BJ (cell line): Measurements from ENCODE around the gene ROM1. TPM values are rescaled to one million over a fixed set of nuclear protein-coding genes. Genes with fewer than 3 reads are reported as not detected.
"Not testable (repeated sequence)": the region's sequence is repeated elsewhere in the genome, so short reads cannot be mapped to it uniquely, and the experiment has no call there.

ENCODE experiments used
- CTCF ChIA-PET: fragments of 350-600 bp; formaldehyde crosslinking; extraction: SDS; loops from one replicate; lab custom pipeline; 2021; ENCODE audit warnings: antibody characterized with exemption, inconsistent platforms; lab: Yijun Ruan, JAX
- POLR2A ChIA-PET: fragments of 300-600 bp; sonication (Branson Sonifier 250); formaldehyde crosslinking; extraction: SDS; loops from one replicate; lab custom pipeline; 2021; ENCODE audit warnings: antibody characterized with exemption; lab: Charles Lee
- DNase-seq: peaks from one replicate; pipeline ENCODE4 v3.0.0-alpha.2; 2011; ENCODE audit warnings: low read depth
- H3K27me3 ChIP-seq: 2 replicates; pipeline ENCODE4 v1.6.0; 2011; ENCODE audit warnings: low read length; ENCODE audit not compliant: control insufficient read depth, insufficient read depth
- H3K36me3 ChIP-seq: 2 replicates; pipeline ENCODE4 v1.5.1; 2011; ENCODE audit warnings: low read length; ENCODE audit not compliant: control insufficient read depth, insufficient read depth
- H3K4me3 ChIP-seq: 2 replicates; pipeline ENCODE4 v1.5.1; 2011; ENCODE audit warnings: low read depth, mild to moderate bottlenecking, control low read depth, low read length
- polyA plus RNA-seq: library from polyadenylated mRNA; depleted of rRNA; stranded (reverse); fragments of >200 nt; gene quantifications from 2 replicates; pipeline ENCODE4 v1.2.3, GENCODE V29; 2011
- TF ChIP-seq, protein P1 (sequence below): IDR thresholded peaks from 2 replicates; pipeline ENCODE4 v1.5.1; 2011; ENCODE audit warnings: low read depth, mild to moderate bottlenecking, control low read depth, inconsistent platforms, low read length, moderate library complexity; ENCODE audit not compliant: insufficient read depth

ROM1 gene
- polyA plus RNA-seq, 1 experiment: 2.2 TPM

DNA sequence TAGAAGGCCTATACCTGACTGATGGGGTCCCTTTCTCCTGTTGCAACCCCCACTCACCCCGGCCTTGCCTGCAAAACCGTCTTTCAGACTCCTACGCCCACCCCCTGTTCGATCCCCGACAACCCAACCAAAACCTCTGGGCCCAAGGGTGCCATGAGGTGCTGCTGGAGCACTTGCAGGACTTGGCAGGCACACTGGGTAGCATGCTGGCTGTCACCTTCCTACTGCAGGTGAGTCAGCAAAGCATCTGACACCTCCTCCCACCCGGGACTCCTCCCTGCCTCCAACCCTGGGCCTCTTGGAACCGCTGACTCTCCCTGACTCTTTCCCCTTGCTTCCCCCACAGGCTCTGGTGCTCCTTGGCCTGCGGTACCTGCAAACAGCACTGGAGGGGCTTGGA is 1.2 kb downstream of the ROM1 start:
- H3K4me3 ChIP-seq: no peak overlapping the region
- TF ChIP-seq, protein P1, sequence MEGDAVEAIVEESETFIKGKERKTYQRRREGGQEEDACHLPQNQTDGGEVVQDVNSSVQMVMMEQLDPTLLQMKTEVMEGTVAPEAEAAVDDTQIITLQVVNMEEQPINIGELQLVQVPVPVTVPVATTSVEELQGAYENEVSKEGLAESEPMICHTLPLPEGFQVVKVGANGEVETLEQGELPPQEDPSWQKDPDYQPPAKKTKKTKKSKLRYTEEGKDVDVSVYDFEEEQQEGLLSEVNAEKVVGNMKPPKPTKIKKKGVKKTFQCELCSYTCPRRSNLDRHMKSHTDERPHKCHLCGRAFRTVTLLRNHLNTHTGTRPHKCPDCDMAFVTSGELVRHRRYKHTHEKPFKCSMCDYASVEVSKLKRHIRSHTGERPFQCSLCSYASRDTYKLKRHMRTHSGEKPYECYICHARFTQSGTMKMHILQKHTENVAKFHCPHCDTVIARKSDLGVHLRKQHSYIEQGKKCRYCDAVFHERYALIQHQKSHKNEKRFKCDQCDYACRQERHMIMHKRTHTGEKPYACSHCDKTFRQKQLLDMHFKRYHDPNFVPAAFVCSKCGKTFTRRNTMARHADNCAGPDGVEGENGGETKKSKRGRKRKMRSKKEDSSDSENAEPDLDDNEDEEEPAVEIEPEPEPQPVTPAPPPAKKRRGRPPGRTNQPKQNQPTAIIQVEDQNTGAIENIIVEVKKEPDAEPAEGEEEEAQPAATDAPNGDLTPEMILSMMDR: no peak
- no peak for DNase-seq
- H3K36me3 ChIP-seq: peaks cover 12% of the 10 kb centered on the region
- CTCF ChIA-PET: no interaction called here
- POLR2A ChIA-PET: no interaction called here
- H3K27me3 ChIP-seq: no peaks in the 10 kb centered on the region

DNA sequence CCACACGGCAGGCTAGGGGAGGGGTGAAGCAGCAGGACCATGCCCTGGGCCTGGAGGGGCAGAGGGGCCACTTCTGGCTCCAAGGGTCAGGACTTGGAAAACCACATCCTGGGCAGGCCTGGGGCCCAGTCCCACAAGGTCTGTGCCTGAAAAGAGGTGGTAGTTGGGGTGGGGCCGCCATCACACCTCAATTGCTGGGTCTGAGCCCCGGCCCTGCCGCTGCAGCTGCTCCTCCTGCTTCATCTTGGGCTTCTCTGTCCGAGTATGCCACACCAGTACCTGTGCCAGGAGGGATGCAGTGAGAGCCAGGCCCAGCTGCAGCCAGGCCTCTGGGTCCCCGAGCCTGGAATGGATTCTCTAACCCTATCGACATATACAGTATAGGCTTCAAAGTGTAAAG is 2.5 kb downstream of the ROM1 start:
- CTCF ChIA-PET: no interaction called here
- DNase-seq: no peak
- Histone ChIP-seq H3K27me3 (no peaks in the 10 kb centered on the region), H3K4me3 (no peak overlapping the region), H3K36me3 (peaks cover 9% of the 10 kb centered on the region)
- TF ChIP-seq, protein P1: no peak
- POLR2A ChIA-PET: no interaction called here

DNA sequence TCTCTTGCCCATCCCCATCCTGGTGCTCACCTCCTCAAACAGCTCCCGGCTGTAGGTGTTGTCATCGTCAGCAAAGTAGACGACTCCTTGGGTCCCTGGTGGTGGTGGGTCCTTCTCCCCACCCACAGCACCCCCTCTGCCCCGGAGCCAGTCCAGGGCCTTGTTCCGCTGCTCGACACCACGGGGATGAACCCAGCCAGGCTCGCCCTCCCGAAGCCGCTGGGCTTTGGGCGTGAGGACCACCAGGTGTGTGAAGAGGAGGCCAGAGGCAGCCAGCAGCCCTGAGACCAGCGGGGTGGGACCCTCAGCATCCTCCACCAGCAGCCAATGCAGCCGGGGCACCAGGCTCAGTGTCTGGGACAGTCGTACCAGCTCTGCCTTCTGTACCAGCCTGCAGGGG is 3.9 kb downstream of the ROM1 start:
- CTCF ChIA-PET: not testable (repeated sequence)
- POLR2A ChIA-PET: interaction anchor here (0.6 kb wide), 1 partner anchor 73 kb away, joined by 4 read pairs; no protein-coding TSS in a partner anchor

DNA sequence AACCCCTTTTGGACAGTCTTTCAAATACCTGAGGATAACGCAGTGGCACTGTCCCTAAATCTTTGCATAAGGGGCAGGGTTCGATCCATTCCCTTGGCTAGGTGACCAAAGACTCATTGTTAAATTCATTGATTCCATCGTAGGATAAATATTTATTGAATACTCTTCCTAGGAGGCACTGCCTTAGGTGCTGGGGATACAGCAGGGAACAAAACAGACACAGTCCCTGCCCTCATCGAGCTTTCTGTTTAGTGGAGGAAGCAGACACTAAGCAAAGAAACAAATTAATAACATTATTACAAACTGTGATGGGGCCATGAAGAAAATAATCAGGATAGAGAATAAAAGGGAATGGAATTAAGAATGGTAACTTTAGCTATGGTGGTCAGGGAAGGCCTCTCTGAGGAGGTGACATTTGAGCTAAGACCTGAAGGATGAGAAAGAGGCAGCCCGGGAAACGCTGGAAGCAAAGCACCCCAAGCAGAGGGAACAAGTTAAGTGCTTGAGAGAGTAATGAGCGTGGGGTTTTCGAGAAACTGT is 8.0 kb downstream of the ROM1 start:
- peak overlapping the region; percentile 54 for H3K4me3 ChIP-seq
- TF ChIP-seq, protein P1: no peak
- H3K27me3 ChIP-seq: no peaks in the 10 kb centered on the region
- CTCF ChIA-PET: interaction anchor here (1.0 to 4.0 kb wide), 6 partner anchors 9 to 227 kb away, joined by 3 to 26 read pairs (median 4); partner anchors contain the start of genes C11orf98, CSKMT, EML3 and ROM1
- H3K36me3 ChIP-seq: peaks cover 14% of the 10 kb centered on the region
- no peak for DNase-seq
- POLR2A ChIA-PET: interaction anchor here (0.6 to 2.2 kb wide), 3 partner anchors 32 to 82 kb away, joined by 4 to 11 read pairs (median 6); partner anchors contain the start of genes C11orf98, CSKMT and INTS5

More for the DNA sequence above, 3.9 kb downstream of the ROM1 start:
- not testable (repeated sequence) for H3K27me3 ChIP-seq, DNase-seq, H3K36me3 ChIP-seq, H3K4me3 ChIP-seq

DNA sequence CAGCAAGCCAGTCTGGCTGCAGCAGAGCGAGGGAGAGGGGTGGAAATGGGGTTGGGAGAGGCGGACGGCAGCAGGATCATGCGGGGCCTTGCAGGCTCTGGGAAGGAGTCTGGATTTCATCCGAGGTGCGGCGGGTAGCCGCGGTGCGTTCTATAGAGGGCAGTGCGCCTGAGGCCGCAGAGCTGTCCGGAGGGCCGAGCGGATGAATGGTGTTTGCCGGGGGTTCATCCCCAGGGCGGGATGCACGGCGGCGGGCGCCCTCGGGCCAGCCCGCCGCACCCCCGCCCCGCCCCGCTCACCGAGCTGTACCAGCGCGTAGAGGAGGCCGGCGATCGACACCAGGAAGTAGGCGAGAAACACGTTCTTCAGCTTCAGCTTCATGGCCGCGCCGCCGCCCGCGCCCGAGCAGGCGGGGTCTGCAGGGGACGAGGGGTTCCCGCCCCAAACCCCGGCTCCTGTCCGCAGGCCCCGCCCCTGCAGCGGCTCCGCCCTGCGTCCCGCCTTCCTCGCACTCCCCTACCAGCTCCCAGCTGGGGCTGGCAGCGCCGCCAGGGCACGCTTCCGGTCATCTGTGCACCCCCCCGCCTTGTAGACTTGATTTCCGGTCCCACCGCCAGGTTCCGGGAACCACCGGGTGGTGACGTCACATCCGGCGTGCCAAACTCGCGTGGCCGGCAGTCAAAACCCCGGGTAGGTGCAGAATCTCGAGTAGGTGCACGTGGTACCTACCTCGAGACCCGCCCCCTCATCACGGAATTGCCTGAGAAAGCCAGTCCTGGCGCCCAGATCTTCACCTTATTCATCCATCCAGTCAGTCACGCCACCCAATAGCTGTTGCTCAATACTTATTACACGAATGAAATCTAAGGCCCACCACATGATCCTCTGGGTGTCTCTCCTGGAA is 8.8 kb downstream of the ROM1 start, which contains the start of gene B3GAT3:
Gene B3GAT3 (minus strand): TSS at position 420 of the 904 bp plus-strand sequence. CDS start 39 bp downstream, at position 381.
- CTCF ChIA-PET: interaction anchor here (0.7 to 4.0 kb wide), 8 partner anchors 8 to 226 kb away, joined by 3 to 26 read pairs (median 3); partner anchors contain the start of genes C11orf98, CSKMT, EML3 and ROM1
- TF ChIP-seq, protein P1: no peak
- peak; percentile 90 for DNase-seq
- peaks cover 19% of the 10 kb centered on the region for H3K36me3 ChIP-seq
- H3K27me3 ChIP-seq: no peaks in the 10 kb centered on the region
- peak within 1 kb of the TSS; percentile 54 for H3K4me3 ChIP-seq
- POLR2A ChIA-PET: interaction anchor here (0.6 to 2.2 kb wide), 4 partner anchors 31 to 241 kb away, joined by 4 to 11 read pairs (median 6); partner anchors contain the start of genes C11orf98, CSKMT and INTS5
